ENCODE data around the gene CACTIN.

DNA sequence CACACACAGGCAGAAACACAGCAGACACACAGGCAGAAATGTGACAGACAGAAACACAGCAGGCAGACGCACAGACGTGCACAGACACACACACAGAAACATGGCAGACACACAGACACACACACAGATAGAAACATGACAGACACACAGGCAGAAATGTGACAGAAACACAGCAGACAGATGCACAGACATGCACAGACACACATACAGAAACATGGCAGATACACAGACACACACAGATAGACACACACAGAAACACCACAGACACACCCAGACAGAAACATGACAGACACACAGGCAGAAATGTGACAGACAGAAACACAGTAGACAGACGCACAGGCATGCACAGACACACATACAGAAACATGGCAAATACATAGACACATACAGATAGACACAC, 21.2 kb downstream of the CACTIN start:
- TF ChIP-seq, protein P1, sequence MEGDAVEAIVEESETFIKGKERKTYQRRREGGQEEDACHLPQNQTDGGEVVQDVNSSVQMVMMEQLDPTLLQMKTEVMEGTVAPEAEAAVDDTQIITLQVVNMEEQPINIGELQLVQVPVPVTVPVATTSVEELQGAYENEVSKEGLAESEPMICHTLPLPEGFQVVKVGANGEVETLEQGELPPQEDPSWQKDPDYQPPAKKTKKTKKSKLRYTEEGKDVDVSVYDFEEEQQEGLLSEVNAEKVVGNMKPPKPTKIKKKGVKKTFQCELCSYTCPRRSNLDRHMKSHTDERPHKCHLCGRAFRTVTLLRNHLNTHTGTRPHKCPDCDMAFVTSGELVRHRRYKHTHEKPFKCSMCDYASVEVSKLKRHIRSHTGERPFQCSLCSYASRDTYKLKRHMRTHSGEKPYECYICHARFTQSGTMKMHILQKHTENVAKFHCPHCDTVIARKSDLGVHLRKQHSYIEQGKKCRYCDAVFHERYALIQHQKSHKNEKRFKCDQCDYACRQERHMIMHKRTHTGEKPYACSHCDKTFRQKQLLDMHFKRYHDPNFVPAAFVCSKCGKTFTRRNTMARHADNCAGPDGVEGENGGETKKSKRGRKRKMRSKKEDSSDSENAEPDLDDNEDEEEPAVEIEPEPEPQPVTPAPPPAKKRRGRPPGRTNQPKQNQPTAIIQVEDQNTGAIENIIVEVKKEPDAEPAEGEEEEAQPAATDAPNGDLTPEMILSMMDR (conservative IDR thresholded peaks at IDR 0.05), result no peak
- TF ChIP-seq EZH2 (IDR thresholded peaks at IDR 0.05; ENCODE audit: low read depth), result no peak
